GM23338 (cell line): Measurements from ENCODE around the gene RANGRF.

ENCODE experiments used
- CTCF ChIP-seq, 2 experiments: fragments of 200-600 bp in 1 of 2; sonication (generic) in 1 of 2; conservative IDR thresholded peaks; 2 replicates each; pipeline versions ENCODE4 v1.5.1 to v1.6.1; 2016 to 2017; ENCODE audit warnings: antibody characterized with exemption in 2 of 2, low read depth in 2 of 2, mild to moderate bottlenecking in 2 of 2, moderate library complexity in 1 of 2
- EZH2phosphoT487 ChIP-seq: fragments of 200-600 bp; sonication (generic); IDR thresholded peaks from one replicate; pipeline ENCODE4 v1.8.1; 2018; ENCODE audit warnings: antibody characterized with exemption; ENCODE audit not compliant: unreplicated experiment
- TF ChIP-seq, protein P1 (sequence below): IDR thresholded peaks from one replicate; pipeline ENCODE4 v1.6.1; 2018; ENCODE audit warnings: antibody characterized with exemption; ENCODE audit not compliant: unreplicated experiment

GRCh38 chr17:8324132-8324531 lies 35.7 kb downstream of the RANGRF start:
- TF ChIP-seq CTCF (conservative IDR thresholded peaks at IDR 0.05; ENCODE audit: low read depth in 2 of 2) (peak; percentile 29 to 50; a peak in 3 of 4 replicates), EZH2phosphoT487 (no peak)
- TF ChIP-seq, protein P1, sequence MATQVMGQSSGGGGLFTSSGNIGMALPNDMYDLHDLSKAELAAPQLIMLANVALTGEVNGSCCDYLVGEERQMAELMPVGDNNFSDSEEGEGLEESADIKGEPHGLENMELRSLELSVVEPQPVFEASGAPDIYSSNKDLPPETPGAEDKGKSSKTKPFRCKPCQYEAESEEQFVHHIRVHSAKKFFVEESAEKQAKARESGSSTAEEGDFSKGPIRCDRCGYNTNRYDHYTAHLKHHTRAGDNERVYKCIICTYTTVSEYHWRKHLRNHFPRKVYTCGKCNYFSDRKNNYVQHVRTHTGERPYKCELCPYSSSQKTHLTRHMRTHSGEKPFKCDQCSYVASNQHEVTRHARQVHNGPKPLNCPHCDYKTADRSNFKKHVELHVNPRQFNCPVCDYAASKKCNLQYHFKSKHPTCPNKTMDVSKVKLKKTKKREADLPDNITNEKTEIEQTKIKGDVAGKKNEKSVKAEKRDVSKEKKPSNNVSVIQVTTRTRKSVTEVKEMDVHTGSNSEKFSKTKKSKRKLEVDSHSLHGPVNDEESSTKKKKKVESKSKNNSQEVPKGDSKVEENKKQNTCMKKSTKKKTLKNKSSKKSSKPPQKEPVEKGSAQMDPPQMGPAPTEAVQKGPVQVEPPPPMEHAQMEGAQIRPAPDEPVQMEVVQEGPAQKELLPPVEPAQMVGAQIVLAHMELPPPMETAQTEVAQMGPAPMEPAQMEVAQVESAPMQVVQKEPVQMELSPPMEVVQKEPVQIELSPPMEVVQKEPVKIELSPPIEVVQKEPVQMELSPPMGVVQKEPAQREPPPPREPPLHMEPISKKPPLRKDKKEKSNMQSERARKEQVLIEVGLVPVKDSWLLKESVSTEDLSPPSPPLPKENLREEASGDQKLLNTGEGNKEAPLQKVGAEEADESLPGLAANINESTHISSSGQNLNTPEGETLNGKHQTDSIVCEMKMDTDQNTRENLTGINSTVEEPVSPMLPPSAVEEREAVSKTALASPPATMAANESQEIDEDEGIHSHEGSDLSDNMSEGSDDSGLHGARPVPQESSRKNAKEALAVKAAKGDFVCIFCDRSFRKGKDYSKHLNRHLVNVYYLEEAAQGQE = no peak
